GM18519 (cell line): ENCODE measurements around the gene TREH.

ENCODE experiments used
- ATAC-seq: cut with Tn5 transposase; IDR thresholded peaks from one replicate; pipeline ENCODE4 v1.9.1; 2021; ENCODE audit warnings: mild to moderate bottlenecking, moderate library complexity; ENCODE audit not compliant: unreplicated experiment, low FRiP score

TREH gene

GRCh38 chr11:118672846-118673245, 6.6 kb downstream of the TREH start:
- ATAC-seq, result no peak

- ATAC-seq, result no peak
These were observed 8.2 kb downstream of the TREH start for GRCh38 chr11:118671254-118671653.

DNA sequence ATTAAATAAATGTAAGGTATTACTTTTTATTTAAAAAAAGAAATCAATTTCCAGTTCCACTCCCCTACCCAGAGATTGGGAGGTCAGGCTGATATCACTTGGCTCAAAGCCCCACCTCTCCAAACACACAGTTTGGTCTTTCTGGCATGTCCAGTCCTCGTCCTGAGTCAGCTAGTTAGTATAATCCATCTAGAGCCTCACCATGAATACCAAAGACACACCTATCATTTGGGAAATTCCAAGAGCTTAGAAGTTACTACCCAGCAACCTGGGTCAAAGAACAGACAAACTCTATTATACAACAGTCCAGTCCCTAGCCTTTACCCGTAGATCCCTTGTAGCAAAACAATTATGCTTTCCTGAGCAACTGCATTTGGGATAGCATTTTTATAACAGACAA, 9.4 kb downstream of the TREH start:
- ATAC-seq, result no peak

DNA sequence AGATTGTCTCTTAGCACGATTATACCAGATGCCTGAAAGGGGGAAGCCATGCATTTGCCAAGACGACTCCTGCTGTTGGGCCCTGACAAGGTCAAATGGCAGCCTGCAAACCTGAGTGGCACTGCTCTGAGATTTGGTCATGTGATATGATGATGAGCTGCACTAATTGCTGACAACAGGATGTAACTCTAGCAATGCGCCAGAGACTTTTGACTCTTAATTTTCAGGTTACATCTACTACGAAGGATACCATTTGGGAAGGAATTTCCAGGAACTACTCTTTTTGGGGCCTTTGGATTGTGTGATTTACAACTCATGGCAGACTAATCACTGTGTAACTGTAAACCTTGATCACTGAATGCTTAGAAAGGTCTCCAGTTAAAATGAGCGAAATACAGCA, 13.1 kb downstream of the TREH start:
- no peak for ATAC-seq

DNA sequence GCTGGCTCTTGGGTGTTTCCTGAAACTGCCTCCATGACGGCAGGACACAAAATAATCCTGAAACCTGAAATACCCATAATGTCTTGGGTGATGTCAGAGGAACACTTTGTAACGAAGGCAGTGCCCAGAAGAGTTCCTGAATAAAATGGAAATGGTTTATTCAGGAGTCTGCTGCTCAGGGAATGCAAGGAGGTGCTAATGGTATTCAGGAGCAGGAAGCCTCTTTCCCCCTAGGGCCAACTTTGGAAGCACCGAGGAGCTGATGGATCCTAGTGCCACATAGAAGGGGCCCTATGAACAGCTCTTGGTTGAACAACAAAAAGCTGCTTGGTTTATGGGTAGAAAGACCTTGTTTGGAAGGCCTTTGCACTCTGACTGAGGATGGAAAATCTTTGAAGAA, 15.5 kb downstream of the TREH start:
- ATAC-seq, result no peak

GRCh38 chr11:118663381-118663780, 16.1 kb downstream of the TREH start:
- ATAC-seq, result no peak

GRCh38 chr11:118662401-118663271, 16.8 kb downstream of the TREH start:
- no peak for ATAC-seq

- no peak for ATAC-seq
These were observed 17.8 kb downstream of the TREH start for GRCh38 chr11:118661425-118662301.

DNA sequence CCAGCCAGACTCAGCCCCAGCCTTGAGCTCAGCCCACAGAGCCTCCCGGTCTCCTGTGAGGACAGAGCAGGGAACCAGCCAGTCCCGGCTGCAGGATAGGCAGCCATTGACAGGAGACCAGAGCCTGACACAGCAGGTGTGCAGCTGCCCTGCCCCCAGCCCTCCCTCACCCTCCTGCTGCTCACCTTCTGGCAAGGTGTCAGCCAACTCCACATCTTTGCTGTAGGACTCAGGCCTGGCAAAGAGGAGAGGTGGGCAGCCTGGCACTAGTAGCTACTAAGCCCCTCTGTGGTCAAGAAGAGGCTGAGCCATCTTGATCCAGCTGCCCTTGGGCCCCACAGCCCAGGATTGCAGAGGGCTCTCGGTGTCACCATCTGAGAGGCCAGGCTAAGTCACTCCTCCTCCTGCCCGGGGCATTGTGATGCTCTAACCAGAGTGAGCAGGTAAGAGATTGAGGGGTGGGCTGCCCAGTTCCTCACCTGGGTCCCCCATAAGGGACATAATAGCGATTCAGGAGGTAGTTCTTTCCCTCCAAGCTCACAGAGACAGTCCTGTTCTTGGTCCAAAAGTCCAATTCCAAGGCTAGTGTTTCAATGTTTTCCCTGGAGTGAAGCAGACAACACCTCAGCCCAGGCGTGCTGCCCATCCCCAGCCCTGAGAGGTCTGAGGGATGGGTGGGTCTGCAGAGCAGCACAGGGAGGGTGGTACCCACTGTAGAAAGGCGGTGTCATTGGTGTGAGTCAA, 18.6 kb downstream of the TREH start:
- no peak for ATAC-seq

DNA sequence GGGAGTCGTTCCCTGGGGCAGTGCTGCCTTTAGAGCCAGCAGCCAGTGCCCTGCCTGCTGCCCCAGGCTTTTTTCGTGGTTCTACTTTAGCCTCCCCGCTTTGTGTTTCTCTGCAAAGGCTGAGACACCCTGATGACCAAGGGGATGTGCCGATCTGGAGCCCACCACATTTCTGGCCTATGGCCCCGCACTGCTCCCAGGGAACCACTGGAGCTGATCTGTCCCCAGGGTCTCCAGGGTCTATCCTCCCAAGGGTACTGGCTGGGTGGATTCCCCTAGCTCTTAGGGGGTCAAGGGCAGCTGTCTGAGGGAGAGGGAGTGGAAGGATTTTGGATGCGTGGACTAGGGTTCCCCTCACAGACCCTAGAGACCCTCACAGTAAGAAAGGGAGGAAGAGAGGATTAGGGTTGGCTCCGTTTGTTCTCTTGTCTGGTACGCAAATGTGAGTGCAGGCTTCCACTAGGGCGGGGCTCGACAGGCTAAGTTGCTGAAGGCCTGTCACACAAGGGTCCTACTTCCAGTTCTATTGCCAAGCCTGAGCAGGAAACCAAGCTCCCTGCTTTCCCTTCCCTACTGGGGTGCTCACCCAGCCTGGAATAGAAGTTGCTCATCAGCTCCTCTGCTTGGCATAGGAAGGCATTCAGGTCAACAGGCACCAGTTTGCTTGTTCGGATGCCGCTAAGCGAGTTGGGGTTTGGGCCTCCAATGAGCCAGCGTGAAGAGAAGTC, 19.3 kb downstream of the TREH start:
- ATAC-seq, result no peak

DNA sequence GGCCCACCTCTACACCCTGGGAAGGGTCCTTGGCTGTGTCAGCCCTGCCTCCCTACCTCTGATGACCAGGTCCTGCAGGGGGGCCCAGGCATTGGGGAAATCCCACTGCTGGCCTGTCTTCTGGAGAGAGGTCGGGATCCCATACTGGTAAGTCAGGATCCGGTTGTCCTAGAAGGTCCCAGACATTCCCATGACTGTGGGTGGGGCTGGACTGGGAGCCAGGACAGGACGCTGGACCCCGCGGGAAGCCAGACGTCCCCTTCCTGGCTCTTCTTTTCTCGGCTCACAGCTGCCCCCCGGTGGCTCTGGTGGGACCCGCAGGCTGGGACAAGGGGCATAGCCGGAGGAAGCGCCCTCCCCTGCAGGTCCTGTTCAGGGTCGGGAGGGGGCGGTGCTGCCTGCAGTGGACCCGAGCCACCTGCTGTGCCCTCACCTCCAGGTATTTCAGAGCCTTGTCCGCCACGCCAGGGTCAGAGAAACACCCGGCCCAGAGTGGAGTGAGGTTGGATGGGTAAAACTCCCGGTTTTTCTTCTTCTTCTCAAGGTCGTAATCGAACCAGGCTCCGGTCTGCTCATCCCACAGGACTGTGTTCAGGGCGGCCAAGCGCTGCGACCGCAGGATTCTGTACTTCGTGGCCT, 20.0 kb downstream of the TREH start:
- peak; percentile 61 for ATAC-seq

GRCh38 chr11:118658429-118659313, 20.8 kb downstream of the TREH start:
- ATAC-seq, result no peak

DNA sequence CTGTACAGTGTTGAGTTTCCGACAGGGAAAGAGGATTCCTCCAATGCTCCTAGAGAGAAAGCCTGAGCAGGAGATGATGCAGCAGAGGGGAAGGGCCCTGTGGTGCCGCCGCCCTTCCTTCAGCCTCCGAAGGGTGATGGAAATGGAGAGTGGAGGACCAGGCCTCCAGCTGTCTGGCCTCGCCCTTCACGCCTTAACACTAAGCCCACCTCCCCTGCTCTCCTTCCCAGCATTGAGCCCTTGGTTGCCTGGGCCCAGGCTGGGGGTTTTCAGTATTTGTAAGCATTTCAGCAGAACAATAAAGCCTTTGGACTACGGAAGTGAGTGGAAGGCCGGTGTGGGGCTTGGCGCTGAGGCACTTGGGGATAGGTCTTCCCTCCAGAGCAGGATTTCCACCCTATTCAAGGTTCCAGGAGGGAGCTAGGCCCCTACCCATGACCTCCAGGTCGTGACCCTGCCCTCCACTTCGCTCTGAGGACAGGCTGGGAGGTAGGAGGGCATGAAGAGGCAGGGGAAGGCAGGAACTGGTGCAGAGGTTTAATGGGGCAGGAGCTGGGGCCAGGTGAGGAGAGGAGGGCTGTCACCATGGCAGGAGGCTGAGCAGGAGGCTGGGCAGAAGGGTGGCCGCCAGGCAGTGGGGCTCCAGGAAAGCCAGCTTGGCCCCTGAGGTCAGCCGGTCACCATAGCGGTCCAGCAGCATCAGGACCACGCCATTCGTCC, 21.6 kb downstream of the TREH start:
- ATAC-seq, result no peak

GRCh38 chr11:118657238-118657637, 22.2 kb downstream of the TREH start:
- ATAC-seq, result no peak

DNA sequence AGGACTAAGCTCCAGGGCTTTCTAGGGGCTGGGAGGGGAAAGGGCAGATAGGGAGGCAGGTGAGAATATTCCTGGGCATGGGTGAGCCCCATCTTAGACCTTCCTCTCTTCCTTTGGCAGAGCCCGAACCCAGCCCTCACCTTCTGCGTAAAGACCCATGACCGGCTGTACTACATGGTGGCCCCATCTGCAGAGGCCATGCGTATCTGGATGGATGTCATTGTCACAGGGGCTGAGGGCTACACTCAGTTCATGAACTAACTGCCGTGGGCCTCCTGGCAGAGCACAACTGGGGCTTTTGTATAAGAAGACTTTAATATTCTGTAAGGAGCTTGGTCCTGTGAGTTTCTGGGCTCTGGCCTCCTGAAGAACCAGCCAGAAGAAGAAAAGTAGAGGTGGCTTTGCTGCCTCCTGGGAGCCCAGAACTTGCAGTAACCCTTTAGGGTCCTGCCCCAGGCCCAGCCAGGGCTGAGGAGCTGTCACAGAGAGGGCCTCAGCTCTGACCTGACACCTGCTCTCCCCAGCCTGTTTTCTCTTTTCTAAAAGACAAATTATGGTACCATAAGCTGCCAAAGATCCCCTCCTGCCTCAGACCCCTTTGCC, 22.8 kb downstream of the TREH start:
- no peak for ATAC-seq

DNA sequence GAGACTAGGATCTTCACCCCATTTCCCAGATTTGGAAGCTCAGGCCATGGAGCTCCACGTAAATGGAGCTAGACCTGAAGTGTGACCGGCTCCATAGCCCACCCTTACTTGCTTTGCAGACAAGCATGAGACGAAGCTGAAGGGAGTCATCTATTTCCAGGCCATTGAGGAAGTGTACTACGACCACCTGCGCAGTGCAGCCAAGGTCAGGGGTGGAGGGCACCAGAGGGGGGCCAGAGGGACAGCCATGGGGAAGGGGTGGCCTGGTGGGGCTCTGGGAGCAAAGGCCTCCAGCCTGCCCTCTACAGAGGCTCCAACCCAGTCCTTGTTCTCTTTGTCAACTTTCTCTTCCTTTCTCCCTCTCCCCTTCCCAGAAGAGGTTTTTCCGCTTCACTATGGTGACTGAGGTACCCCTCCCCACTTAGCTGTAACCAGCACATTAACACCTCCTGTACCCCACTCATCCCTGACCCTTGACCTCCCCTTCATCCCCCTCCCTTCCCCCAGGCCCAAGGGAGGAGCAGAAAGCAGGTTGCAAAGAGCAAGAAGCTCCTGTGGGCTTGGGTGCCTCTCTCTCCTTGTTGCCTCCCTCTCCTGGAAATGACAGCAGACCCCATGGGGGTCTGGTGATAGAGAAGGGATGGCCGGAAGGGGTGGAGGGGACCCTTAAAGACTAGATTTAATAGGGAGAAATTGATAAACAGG, 23.8 kb downstream of the TREH start:
- ATAC-seq, result no peak
